Measurements from ENCODE around the gene KIAA1671.

Gene KIAA1671

DNA sequence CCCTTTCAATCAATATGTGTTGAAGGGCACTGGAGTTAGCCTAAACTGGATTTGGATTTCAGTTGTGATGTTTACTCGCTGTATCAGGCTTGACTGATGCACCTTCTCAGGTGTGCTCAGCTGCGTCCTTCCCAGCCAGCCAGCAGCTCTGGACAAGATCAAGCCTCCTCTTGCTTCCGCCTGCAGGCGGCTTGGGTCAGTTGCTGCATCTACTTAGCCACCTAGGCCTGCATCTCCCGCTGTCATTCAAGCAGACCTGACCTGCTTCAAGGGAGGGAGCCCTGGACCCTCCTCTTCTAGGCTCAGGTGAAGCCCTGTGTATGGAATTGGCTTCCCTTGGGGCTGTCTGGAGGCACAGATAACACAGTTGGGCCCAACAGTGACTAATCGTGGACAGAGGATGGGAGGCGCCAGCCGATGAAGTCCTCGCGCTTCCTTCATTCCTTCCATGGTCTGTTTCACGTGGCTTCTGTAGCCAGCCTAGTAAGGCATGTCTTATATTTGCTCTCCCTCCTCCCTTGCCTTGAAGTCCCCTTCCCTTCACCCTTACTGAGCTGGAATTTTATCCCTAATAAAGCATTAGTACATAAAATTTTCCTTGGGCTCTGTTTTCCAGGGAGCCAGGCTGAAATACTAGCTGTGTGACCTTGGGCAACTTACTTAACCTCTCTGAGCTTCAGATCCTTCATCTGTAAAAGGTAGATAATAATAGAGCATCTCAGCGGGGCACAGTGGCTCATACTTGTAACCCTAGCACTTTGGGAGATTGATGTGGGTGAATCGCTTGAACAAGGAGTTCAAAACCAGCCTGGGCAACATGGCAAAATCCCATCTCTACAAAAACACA lies 3.9 kb upstream of the KIAA1671 start:
- in situ Hi-C loops (cut with MboI; ENCODE audit: low pct_unique_long_range_greater_than_20kb, low sequenced_read_pairs): loop anchor here (25.0 kb wide), 1 partner anchor 89 kb away; no protein-coding TSS in a partner anchor

DNA sequence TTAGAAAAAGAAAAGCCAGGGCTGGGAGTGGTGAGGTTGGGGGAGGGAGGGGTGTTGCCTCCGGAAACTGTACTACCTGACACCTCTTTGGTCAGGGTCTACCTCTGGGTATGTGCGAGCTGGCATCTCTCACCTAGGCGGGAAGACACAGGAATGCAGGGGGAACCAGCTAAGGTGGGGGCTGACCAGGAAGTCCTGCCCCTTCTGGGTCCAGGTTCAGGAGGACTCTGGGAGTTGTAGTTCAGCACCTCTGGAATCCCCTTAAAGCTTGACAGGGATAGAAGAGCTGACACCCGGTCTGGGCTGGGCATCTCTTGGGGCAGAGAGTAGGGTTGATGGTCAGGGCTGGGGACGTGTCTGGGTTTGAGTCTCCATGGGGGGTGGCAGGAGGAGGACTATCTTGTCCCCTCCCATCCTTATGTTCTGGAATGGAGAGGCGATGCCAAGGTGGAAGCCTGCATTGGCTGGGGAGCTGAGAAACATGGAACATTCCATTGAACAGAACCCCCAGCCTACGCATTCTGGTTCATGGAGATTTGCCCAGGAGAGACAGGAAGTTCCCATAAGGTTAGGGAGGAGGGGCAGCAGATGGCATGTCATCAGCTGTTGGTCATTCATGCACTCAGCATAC lies 2.1 kb upstream of the KIAA1671 start:
- in situ Hi-C loops (cut with MboI; ENCODE audit: low pct_unique_long_range_greater_than_20kb, low sequenced_read_pairs): no loop called here
- DNase-seq: no peak

More for the DNA sequence above, 3.9 kb upstream of the KIAA1671 start:
- no peak for DNase-seq

DNA sequence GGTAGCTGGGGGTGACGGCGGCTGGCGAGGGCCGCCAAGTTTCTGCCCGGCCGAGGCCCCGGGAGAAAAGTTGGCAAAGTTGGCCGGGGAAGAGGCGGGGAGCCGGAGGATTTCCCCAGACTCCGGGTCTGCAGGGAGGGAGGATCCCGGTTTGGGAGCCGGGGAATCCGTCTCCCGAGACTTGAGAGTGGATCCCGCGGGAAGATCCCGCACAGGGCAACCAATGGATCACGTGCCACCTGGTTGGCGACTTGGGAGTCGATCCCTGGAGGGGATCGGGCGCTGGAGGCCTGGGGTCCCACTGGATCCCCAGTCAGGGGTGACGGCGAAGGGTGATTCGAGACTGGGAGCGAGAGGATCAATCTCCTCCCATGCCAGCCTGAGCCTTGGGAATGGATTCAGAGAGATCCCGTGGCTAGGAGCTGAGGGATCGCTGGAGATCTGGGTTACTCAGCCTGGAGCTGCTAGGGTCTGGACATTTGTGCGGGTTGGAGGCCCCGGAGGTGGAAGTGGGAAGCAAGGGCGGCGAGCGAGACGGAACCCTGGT lies 394 bp downstream of the KIAA1671 start:
- in situ Hi-C loops (cut with MboI; ENCODE audit: low pct_unique_long_range_greater_than_20kb, low sequenced_read_pairs): no loop called here
- no peak for DNase-seq

DNA sequence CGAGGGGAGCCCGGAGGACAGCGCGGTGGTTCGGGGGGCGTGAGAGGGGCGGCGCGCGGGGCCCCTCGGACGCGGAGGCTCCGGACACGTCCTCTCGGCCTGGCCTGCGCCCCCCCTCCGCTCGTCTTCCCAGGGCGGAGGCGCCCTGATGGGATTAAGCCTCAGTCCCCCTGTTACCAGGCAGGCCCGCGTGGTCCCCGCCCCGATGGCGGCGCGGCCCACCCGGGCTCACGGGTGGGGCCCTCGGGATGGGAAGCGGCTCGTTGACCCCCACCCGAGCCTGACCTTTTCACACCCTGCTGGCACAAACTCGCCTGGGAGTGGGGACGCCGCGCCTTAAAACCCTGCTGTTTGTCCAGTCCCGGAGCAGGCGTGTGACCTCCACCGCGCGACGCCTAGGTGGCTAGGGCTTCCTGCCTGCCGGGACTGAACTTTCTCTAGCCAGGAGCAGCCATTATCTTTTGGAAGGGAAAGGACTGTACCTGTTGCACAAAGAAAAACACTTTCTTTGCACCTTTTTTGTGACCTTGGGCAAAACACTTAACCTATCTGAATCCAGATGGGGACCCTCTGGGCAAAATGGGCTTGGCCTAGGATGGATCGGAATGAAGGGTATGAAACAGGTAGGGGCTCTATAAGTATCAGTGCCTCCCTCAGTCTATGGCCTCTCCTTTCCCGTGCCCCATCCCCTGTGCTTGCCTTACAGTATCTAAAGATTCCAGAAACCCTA lies 1.0 kb downstream of the KIAA1671 start:
- no peak for DNase-seq
- in situ Hi-C loops (cut with MboI; ENCODE audit: low pct_unique_long_range_greater_than_20kb, low sequenced_read_pairs): no loop called here

DNA sequence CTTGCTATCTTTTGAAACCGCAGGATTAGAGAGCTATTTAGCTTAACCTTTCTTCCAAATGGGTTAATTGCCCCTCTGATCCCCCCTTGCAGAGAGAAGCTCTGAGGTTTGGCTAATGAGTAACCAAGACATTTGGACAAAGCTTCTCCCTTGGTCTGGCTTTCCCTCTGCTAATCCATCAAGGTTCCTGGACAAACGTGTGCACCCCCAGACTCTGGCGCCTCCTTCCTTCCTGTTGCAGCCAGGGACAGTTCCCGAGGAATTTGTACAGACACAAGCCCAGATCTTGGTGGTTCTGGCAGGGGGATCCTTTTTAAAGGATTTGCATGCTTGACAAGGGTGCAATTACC lies 1.6 kb downstream of the KIAA1671 start:
- in situ Hi-C loops (cut with MboI; ENCODE audit: low pct_unique_long_range_greater_than_20kb, low sequenced_read_pairs): no loop called here
- no peak for DNase-seq

DNA sequence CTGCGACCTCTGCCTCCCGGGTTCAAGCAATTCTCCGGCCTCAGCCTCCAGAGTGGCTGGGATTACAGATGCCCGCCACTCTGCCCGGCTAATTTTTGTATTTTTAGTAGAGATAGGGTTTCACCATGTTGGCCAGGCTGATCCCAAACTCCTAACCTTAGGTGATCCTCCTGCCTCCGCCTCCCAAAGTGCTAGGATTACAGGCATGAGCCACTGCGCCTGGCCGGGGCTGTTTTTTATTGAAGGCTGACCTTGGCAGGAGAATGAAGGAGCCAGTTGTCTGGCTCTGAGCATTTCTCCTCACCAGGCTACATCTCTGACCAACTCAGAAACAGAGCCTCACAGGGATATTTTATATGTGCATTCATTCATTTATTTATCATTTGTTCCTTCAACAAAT lies 2.3 kb downstream of the KIAA1671 start:
- in situ Hi-C loops (cut with MboI; ENCODE audit: low pct_unique_long_range_greater_than_20kb, low sequenced_read_pairs): no loop called here
- no peak for DNase-seq

DNA sequence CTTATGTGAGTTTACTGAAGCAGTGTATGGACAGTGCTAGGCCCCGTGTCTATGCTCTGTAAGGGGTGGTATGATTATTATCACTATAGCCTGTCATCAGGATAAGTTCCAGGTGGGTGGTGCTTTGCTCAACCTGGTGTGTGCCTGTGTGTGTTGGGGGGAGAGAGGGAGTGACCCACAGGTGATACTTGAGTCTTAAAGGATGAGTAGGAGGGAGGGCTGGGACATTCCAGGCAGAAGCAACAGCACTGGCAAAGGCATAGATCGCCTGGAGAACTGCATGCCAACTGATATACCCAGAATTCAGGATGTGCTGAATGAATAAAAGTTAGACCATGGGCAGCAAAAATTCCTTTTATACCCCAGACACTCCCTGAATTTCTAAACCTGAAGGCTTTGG lies 4.5 kb downstream of the KIAA1671 start:
- DNase-seq: no peak
- in situ Hi-C loops (cut with MboI; ENCODE audit: low pct_unique_long_range_greater_than_20kb, low sequenced_read_pairs): no loop called here

DNA sequence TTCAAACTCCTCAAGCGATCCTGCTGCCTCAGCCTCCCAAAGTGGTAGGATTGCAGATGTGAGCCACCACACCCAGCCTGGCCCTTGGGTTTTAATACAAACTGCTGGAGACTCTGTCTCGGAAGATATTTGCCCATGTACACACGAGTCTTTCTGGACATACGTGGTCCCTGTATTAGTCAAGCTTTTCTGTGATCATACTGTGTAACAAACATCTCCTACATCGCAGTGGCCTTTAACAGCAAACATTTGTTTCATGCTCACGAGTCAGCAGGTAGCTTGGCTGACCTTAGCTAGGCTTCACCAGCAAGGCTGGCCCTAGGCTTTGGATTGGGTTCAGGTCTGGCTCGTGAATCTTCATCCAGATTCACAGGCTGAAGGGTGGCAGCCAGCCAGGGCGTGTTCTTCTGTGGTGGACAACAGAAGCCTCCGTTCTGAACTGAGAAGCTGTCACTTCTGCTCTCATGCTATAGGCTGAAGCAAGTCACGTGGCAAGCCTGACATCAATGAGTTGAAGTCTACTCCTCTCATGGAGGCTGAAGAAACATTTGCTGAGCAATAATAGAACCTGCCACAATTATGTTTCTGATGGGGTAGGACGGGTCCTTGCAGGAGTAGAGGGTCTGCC lies 8.8 kb downstream of the KIAA1671 start:
- DNase-seq: no peak
- in situ Hi-C loops (cut with MboI; ENCODE audit: low pct_unique_long_range_greater_than_20kb, low sequenced_read_pairs): no loop called here

DNA sequence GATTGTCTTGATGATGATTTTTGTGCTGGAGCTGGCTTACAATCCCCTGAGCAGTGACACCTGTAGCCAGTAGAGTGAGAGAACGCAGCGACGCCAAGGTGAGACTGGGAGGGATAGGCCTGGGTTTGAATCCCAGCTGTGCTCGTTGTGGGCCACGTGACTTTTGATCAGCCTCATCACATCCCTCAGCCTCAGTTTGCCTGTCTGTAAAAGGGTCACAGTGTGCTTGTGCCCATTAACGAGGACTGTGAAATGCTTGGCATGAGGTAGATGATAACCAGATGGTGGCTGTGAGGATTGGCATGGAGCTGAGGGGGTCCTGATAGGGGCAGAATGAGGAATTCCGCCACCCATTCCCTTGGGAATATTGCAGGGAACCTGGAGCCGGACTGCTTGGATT lies 9.6 kb downstream of the KIAA1671 start:
- in situ Hi-C loops (cut with MboI; ENCODE audit: low pct_unique_long_range_greater_than_20kb, low sequenced_read_pairs): no loop called here
- no peak for DNase-seq

DNA sequence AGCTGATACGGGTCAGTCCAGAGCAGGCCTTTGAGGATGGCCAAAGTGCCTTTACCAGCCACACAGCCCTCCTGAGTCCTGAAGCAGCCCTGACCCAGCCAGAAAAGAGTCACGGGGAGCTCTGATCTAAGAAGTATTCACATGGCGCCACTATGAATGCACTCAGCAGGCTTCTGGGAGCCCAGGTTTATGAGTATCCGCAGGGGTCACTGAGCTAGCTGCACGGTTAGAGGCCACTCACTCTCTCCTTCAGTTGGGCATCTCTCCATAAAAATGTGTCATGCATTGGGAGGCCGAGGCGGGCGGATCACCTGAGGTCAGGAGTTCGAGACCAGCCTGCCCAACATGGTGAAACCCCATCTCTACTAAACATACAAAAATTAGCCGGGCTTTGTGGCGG lies 10.3 kb downstream of the KIAA1671 start:
- DNase-seq: no peak
- in situ Hi-C loops (cut with MboI; ENCODE audit: low pct_unique_long_range_greater_than_20kb, low sequenced_read_pairs): no loop called here

DNA sequence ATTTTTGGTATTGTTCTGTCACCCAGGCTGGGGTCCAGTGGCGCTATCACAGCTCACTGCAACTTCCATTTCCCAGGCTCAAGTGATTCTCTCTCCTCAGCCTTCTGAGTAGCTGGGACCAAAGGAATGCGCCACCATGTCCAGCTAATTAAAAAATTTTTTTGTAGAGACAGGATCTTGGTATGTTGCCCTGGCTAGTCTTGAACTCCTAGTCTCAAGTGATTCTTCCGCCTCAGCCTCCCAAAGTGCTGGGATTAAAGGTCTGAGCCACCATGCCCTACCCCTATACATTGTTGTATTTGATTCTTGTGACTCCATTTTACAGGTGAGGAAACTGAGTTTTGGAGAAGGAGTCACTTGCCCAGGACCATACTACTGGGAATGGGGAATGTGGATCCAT lies 11.9 kb downstream of the KIAA1671 start:
- in situ Hi-C loops (cut with MboI; ENCODE audit: low pct_unique_long_range_greater_than_20kb, low sequenced_read_pairs): no loop called here
- DNase-seq: no peak

DNA sequence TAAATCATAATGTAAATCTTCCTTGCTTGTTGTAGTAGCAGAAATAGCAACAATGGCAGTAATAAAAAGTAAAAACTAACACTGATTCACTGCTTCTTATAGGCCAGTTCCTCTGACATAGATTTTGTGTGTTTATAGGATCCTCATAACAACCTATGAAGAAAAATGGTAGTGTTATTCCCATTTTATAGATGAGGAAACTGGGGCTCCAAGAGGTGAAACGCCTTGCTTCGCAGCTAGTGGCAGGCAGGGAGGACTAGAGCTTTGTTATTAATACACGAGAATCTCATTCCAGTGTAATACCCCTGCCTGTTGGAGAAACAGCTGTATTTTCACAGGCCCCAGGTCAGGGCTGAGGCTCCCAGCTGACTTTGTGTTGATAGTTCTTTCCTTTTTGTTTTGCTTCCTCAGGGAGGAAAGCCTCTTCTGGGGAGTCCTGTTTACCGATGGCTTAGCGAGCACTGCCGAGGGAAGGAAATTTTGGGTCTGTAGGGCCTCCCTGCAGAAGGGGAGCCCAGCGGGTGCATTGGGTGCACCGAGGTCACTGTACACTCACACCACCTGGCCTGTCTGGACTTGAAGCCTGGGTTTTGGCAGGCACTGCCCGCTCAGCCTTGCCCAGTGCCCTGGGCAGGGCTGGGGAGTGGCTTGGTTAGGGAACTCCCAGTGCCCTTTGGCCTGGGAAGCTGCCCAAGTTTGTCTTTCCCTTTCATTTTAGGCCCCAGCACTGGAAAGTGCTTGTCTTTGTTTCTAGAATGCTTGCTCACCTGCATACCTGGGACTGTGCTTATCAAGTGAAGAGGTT lies 13.5 kb downstream of the KIAA1671 start:
- in situ Hi-C loops (cut with MboI; ENCODE audit: low pct_unique_long_range_greater_than_20kb, low sequenced_read_pairs): no loop called here

DNA sequence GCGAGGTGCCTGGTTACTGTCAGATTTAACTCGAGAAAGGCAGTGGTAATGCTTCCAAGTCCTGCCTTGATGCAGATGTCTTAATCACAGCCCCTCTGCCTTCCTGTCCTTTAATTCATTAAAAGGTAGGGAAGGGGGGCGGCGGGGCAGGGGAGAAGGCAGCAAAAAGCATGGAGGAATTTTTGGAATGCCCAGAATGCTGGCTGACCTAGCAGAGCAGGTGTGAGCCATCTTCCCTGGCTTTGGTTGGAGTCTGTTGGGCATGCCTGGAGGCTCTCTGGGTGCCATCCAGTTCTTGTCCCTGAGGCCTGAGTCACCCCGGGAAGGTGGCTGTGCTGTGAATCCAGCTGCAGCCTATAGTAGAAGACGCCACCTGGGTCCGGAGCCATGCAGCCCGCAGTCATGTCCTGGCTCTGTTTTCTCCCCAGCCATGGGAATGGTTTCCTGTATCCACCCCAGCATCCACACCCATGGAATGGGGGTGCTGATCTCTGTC lies 15.6 kb downstream of the KIAA1671 start:
- in situ Hi-C loops (cut with MboI; ENCODE audit: low pct_unique_long_range_greater_than_20kb, low sequenced_read_pairs): no loop called here
- DNase-seq: no peak

More for the DNA sequence above, 13.5 kb downstream of the KIAA1671 start:
- no peak for DNase-seq

DNA sequence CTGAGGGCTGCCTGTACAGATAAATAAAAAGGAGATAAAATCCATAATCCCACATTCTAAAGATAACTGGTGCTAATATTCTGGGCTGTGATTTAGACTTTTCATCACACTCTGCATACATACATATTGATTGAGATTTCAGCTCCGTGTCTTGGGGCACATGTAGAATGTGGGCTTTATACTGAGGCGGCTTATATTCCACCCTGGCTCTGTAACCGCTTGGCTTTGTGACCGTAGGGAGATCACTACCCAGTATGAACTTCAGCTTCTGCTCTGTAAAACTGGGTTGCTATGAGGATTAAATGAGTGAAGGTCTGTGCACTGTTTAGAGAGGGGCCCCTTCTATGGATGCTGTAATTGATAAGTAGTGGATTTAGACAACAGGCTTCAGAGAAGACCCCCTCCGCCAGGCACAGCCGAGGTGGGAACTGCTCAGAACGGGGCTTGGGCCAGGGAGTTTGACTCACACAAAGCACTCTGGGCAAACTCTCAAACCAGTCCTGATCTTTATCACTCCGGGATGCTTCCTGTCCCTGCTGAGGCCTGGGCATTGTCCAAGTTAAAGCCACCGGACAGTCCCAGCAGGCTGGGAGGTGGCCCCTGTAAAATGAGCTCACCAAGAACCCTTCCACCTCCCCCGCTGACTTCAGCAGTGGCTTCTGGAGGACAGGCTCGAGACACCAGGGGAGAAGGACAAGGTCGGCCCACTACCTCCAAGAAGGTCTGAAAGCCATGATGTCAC lies 17.2 kb downstream of the KIAA1671 start:
- DNase-seq: no peak
- in situ Hi-C loops (cut with MboI; ENCODE audit: low pct_unique_long_range_greater_than_20kb, low sequenced_read_pairs): no loop called here

DNA sequence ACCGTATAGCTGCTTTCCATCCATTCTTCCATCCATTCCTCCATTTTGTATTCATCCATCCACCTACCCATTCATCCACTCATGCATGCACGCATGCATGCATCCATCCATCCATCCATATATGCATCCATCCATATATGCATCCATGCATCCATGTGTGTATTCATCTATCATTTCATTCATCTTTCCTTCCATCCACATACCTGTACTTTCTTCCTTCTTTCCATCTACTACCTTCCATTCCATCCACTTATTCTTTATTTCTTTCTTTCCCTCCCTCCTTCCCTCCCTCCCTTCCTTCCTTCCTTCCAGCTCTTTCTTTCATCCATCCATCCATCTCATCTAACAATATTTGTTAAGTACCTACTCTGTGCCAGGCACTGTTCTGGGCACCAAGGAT lies 19.9 kb downstream of the KIAA1671 start:
- in situ Hi-C loops (cut with MboI; ENCODE audit: low pct_unique_long_range_greater_than_20kb, low sequenced_read_pairs): no loop called here
- DNase-seq: no peak

DNA sequence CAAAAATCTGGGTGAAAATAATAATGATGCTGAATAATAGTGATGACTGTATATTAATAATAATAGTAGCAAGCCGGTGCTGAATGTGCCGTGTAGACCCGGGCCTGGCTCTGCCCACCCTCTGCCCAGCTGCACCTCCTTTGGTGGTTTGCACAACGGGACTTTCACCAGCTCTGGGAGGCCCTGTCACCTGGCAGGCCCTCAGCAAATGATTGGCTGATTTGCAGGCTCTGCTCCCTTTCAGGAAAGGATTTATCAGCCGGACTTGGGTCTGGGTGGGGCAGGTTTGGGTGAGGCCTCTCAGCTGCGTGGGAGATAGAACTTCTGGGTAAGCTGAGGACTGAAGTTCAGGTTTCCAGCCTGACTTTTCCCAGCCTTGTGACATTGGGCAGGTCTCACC lies 21.4 kb downstream of the KIAA1671 start:
- in situ Hi-C loops (cut with MboI; ENCODE audit: low pct_unique_long_range_greater_than_20kb, low sequenced_read_pairs): no loop called here
- no peak for DNase-seq

DNA sequence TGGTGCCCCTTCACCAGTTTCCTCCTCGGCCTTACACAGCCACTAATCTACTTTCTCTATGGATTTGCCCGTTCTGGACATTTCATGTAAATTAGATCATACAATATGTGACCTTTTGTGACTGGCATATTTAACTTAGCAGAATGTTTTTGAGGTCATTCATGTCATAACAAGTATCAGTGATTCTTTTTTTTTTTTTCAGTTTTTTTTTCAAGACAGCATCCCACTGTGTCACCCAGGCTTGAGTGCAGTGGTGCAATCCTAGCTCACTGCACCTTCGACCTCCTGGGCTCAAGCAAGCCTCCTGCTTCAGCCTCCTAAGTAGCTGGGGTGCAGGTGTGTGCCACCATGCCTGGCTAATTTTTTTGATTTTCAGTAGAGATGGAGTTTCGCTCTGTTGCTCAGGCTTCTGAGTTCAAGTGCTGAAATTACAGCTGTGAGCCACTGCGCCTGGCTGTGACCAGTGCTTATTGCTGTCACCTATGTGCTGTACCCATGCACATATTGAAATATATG lies 22.7 kb downstream of the KIAA1671 start:
- no peak for DNase-seq
- in situ Hi-C loops (cut with MboI; ENCODE audit: low pct_unique_long_range_greater_than_20kb, low sequenced_read_pairs): no loop called here
